SU-DHL-6 (cell line): ENCODE measurements around the gene GDI2.

ENCODE experiments used
- CTCF ChIP-seq: fragments of 200-600 bp; sonication (generic); IDR thresholded peaks from one replicate; pipeline ENCODE4 v1.5.1; 2017; ENCODE audit warnings: antibody characterized with exemption, mild to moderate bottlenecking, low read length, moderate library complexity; ENCODE audit not compliant: insufficient read depth, poor library complexity, severe bottlenecking
- EZH2phosphoT487 ChIP-seq: fragments of 200-600 bp; sonication (generic), shearing (Covaris generic); conservative IDR thresholded peaks from 2 replicates; pipeline ENCODE4 v1.6.1; 2018; ENCODE audit warnings: mild to moderate bottlenecking, antibody characterized with exemption, low read length, moderate library complexity, mixed read lengths

- TF ChIP-seq CTCF (no peak), EZH2phosphoT487 (no peak)
Measured at GRCh38 chr10:5774987-5775620, 38.1 kb downstream of the GDI2 start.
